OCI-LY7 (cell line): ENCODE measurements around the gene PLA2G4A. TPM values are rescaled to one million over a fixed set of nuclear protein-coding genes. Genes with fewer than 3 reads are reported as not detected.

Experiments
- BruUV-seq: library from RNA; stranded (reverse); fragments of 400-500 nt; replicated peaks from 2 replicates; lab custom pipeline; 2021; lab: Mats Ljungman, UMichigan
- CTCF ChIA-PET: fragments of 300-600 bp; sonication (Branson Sonifier 250); formaldehyde crosslinking; loops from one replicate; lab custom pipeline; 2022; ENCODE audit warnings: antibody characterized with exemption; ENCODE audit not compliant: unreplicated experiment; lab: Charles Lee
- POLR2A ChIA-PET: fragments of 300-600 bp; sonication (Branson Sonifier 250); formaldehyde crosslinking; loops from one replicate; lab custom pipeline; 2022; ENCODE audit warnings: antibody characterized with exemption; lab: Charles Lee
- DNase-seq: peaks from one replicate; pipeline ENCODE4 v3.0.0-alpha.2; 2015; ENCODE audit warnings: low spot score
- H2AFZ ChIP-seq: fragments of 200-600 bp; sonication (generic), shearing (Covaris generic); 2 replicates; pipeline ENCODE4 v1.6.1; 2014; ENCODE audit warnings: mild to moderate bottlenecking, antibody characterized with exemption, low read length, moderate library complexity
- H3K27ac ChIP-seq: fragments of 200-600 bp; sonication (generic); 2 replicates; pipeline ENCODE4 v1.5.1; 2014; ENCODE audit warnings: mixed run types, low read depth, mild to moderate bottlenecking, moderate library complexity, low read length, inconsistent platforms; ENCODE audit not compliant: poor library complexity, severe bottlenecking
- H3K36me3 ChIP-seq: fragments of 200-600 bp; sonication (generic); 2 replicates; pipeline ENCODE4 v1.6.1; 2014; ENCODE audit warnings: mild to moderate bottlenecking, antibody characterized with exemption, low read length, moderate library complexity, mixed read lengths; ENCODE audit not compliant: insufficient read depth
- H3K4me1 ChIP-seq: fragments of 200-600 bp; sonication (generic); 2 replicates; pipeline ENCODE4 v1.5.1; 2014; ENCODE audit warnings: mild to moderate bottlenecking, low read length; ENCODE audit not compliant: insufficient read depth, poor library complexity, severe bottlenecking
- H3K4me2 ChIP-seq: fragments of 200-600 bp; sonication (generic); 2 replicates; pipeline ENCODE4 v1.6.1; 2014; ENCODE audit warnings: mild to moderate bottlenecking, low read length
- H3K4me3 ChIP-seq: fragments of 200-600 bp; sonication (generic); 2 replicates; pipeline ENCODE4 v1.5.1; 2014; ENCODE audit warnings: mild to moderate bottlenecking, low read depth, low read length; ENCODE audit not compliant: poor library complexity, severe bottlenecking
- H3K79me2 ChIP-seq: fragments of 200-600 bp; sonication (generic); 2 replicates; pipeline ENCODE4 v1.6.1; 2016; ENCODE audit warnings: low read depth, mild to moderate bottlenecking, low read length, moderate library complexity, mixed read lengths; ENCODE audit not compliant: insufficient read depth
- H3K9me2 ChIP-seq: fragments of 200-600 bp; sonication (generic); 2 replicates; pipeline ENCODE4 v1.6.1; 2016; ENCODE audit warnings: mild to moderate bottlenecking, low read length, mixed read lengths; ENCODE audit not compliant: insufficient read depth
- H3K9me3 ChIP-seq: fragments of 200-600 bp; sonication (generic); 2 replicates; pipeline ENCODE4 v1.6.1; 2014; ENCODE audit warnings: mild to moderate bottlenecking, mixed run types, low read length, mixed read lengths
- H4K20me1 ChIP-seq: fragments of 200-600 bp; sonication (generic); 2 replicates; pipeline ENCODE4 v1.6.1; 2014; ENCODE audit warnings: mild to moderate bottlenecking, antibody characterized with exemption, low read length, moderate library complexity, mixed read lengths; ENCODE audit not compliant: insufficient read depth
- EZH2phosphoT487 ChIP-seq: fragments of 200-600 bp; sonication (generic); IDR thresholded peaks from 2 replicates; pipeline ENCODE4 v1.6.1; 2018; ENCODE audit warnings: low read depth, borderline replicate concordance, mild to moderate bottlenecking, mixed run types, antibody characterized with exemption, low read length, moderate library complexity, mixed read lengths
- intact Hi-C: fragments of 100-400 bp; cut with micrococcal nuclease; formaldehyde crosslinking; loops from one replicate; pipeline ENCODE4 v1.10.0; 2022; ENCODE audit not compliant: unreplicated experiment
- total RNA-seq, 2 experiments: library from RNA; depleted of rRNA in 1 of 2; stranded (reverse); fragments of >200 nt in 1 of 2; shearing (Covaris generic) in 1 of 2; gene quantifications; 2 replicates each; pipeline ENCODE4 v1.2.3, GENCODE V29; 2014 to 2022
- TF ChIP-seq, protein P1 (sequence below): fragments of 200-600 bp; sonication (generic); conservative IDR thresholded peaks from 2 replicates; pipeline ENCODE4 v1.5.1; 2014; ENCODE audit warnings: mild to moderate bottlenecking, antibody characterized with exemption, low read length, moderate library complexity, mixed read lengths

Gene PLA2G4A
- total RNA-seq, 2 experiments from 2014 or later, result not detected

DNA sequence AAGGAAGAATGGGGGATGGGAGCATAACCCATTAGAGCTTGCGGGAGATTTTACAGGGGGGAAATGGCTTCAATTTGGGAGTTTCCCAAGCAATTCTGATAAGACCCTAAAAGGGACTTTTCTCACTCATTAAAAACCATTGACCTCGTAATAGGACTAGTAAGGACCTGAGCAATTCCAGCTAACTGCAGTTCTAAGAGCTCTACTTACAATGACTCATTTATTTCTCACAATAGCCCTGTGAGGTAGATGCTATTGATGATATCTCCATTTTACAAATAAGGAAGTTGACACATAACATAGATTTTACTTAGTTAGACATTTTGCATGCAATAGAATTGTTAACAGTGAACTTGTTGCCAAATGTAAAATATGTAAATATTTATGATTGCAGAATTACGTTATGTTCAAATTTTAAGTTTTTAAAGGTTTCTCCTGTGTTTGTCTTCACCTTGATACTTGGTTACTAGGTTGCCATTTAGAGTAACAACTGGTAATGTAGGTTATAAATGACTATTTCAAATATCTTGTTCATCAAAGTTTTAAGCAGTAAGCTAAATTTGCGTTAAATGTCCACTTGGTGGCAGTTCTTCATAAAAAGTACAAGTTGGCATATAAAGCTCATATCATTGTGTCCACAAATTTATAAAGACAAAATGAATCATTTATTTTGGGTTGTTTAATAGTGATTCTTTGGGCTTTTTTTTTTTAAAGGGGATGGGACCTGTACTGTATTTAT is 182.0 kb downstream of the PLA2G4A start:
- TF ChIP-seq EZH2phosphoT487, result no peak
- TF ChIP-seq, protein P1, sequence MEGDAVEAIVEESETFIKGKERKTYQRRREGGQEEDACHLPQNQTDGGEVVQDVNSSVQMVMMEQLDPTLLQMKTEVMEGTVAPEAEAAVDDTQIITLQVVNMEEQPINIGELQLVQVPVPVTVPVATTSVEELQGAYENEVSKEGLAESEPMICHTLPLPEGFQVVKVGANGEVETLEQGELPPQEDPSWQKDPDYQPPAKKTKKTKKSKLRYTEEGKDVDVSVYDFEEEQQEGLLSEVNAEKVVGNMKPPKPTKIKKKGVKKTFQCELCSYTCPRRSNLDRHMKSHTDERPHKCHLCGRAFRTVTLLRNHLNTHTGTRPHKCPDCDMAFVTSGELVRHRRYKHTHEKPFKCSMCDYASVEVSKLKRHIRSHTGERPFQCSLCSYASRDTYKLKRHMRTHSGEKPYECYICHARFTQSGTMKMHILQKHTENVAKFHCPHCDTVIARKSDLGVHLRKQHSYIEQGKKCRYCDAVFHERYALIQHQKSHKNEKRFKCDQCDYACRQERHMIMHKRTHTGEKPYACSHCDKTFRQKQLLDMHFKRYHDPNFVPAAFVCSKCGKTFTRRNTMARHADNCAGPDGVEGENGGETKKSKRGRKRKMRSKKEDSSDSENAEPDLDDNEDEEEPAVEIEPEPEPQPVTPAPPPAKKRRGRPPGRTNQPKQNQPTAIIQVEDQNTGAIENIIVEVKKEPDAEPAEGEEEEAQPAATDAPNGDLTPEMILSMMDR, result 0 out of 2 replicates have a peak, but pooled peaks have one; percentile 18
- H3K4me1 ChIP-seq, result no peaks in the 10 kb centered on the region
- H3K79me2 ChIP-seq, result no peaks in the 10 kb centered on the region
- no peak overlapping the region for H3K4me3 ChIP-seq
- BruUV-seq, result no TSS peak
- no peaks in the 10 kb centered on the region for H3K9me2 ChIP-seq
- H3K27ac ChIP-seq, result no peak overlapping the region
- DNase-seq, result no peak
- H3K9me3 ChIP-seq, result peaks cover 9% of the 10 kb centered on the region; the same call in 1 of the 2 replicates
- no peak overlapping the region for H2AFZ ChIP-seq
- intact Hi-C loops, result no loop called here
- CTCF ChIA-PET, result no interaction called here
- no peak overlapping the region for H3K4me2 ChIP-seq
- POLR2A ChIA-PET, result interaction anchor here (0.6 to 0.9 kb wide), 3 partner anchors 14 to 1059 kb away, joined by 3 to 4 read pairs (median 3); no protein-coding TSS in a partner anchor
- no peaks in the 10 kb centered on the region for H3K36me3 ChIP-seq
- H4K20me1 ChIP-seq, result no peaks in the 10 kb centered on the region

DNA sequence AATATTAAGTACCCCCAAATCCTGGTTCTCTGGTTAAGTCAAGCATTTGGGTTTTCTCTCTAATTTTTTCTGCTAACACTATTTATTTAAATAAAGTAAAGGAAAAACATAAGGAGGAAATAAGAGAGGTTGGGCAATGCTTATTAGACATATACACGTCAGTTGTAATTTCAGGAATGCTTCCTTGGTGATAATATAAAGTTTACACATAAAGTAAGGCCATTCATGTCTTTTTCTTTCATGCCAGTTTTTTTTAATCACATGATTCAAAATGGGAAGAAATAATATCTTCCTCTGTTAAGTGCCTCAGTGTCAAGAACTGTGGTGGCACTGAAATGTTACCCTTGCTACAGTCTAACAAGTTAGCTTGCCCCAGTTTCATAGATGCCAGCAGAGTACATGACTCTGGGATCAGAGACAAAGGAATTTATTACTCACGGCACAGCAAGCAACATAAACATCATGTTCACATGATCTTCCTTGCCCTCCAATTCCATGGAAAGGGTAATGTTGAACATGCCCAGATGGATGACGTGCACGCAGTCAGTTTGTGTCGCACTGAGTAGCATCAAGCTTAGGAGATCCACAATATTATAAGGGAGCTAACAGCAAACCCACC is 184.9 kb downstream of the PLA2G4A start:
- no peak overlapping the region for H3K4me2 ChIP-seq
- no peak for DNase-seq
- H3K36me3 ChIP-seq, result no peaks in the 10 kb centered on the region
- H3K79me2 ChIP-seq, result no peaks in the 10 kb centered on the region
- intact Hi-C loops, result no loop called here
- H3K27ac ChIP-seq, result no peak overlapping the region
- POLR2A ChIA-PET, result interaction anchor here (0.5 to 1.1 kb wide), 4 partner anchors 12 to 1534 kb away, joined by 3 to 6 read pairs (median 4); no protein-coding TSS in a partner anchor
- no TSS peak for BruUV-seq
- 0 out of 2 replicates have a peak, but pooled peaks cover 3% of the 10 kb centered on the region for H3K9me3 ChIP-seq
- H4K20me1 ChIP-seq, result no peaks in the 10 kb centered on the region
- no peaks in the 10 kb centered on the region for H3K4me1 ChIP-seq
- TF ChIP-seq, protein P1, result no peak
- no peak for TF ChIP-seq EZH2phosphoT487
- no peak overlapping the region for H2AFZ ChIP-seq
- H3K9me2 ChIP-seq, result no peaks in the 10 kb centered on the region
- H3K4me3 ChIP-seq, result no peak overlapping the region
- CTCF ChIA-PET, result no interaction called here

DNA sequence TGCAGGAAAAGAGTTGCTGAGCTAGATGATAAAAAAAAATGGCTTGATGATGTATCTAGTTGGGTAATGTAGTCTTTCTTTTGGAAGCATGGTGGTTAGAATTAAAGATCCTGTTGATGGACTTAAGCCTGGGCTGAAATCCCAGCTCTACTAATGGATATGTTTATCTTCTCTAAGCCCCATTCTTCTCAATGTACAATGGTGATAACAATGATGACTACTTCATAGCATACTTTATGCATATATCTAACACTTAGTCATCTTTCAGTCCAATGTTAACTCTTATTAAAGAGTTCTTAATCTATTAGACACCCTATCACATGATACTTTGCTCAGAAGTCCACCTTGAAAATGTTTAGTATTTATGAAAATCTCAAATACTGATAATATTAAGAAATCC is 189.5 kb downstream of the PLA2G4A start:
- Histone ChIP-seq H3K4me2 (no peak overlapping the region), H3K36me3 (no peaks in the 10 kb centered on the region), H3K4me1 (no peaks in the 10 kb centered on the region), H2AFZ (no peak overlapping the region), H4K20me1 (no peaks in the 10 kb centered on the region), H3K9me2 (no peaks in the 10 kb centered on the region), H3K4me3 (no peak overlapping the region), H3K27ac (no peak overlapping the region), H3K9me3 (no peaks in the 10 kb centered on the region), H3K79me2 (no peaks in the 10 kb centered on the region)
- CTCF ChIA-PET, result no interaction called here
- POLR2A ChIA-PET, result interaction anchor here (0.7 kb wide), 1 partner anchor 1518 kb away, joined by 3 read pairs; no protein-coding TSS in a partner anchor
- no peak for DNase-seq
- BruUV-seq, result no TSS peak
- intact Hi-C loops, result no loop called here
- TF ChIP-seq, protein P1, result no peak
- no peak for TF ChIP-seq EZH2phosphoT487
